IPS DF 4.7 (cell line): Measurements from ENCODE around the gene CCDC57.

ENCODE experiments used
- DNase-seq: peaks from one replicate; pipeline ENCODE4 v3.0.0-alpha.2; 2013; ENCODE audit warnings: low spot score; ENCODE audit errors: extremely low read depth

CCDC57 gene

DNA sequence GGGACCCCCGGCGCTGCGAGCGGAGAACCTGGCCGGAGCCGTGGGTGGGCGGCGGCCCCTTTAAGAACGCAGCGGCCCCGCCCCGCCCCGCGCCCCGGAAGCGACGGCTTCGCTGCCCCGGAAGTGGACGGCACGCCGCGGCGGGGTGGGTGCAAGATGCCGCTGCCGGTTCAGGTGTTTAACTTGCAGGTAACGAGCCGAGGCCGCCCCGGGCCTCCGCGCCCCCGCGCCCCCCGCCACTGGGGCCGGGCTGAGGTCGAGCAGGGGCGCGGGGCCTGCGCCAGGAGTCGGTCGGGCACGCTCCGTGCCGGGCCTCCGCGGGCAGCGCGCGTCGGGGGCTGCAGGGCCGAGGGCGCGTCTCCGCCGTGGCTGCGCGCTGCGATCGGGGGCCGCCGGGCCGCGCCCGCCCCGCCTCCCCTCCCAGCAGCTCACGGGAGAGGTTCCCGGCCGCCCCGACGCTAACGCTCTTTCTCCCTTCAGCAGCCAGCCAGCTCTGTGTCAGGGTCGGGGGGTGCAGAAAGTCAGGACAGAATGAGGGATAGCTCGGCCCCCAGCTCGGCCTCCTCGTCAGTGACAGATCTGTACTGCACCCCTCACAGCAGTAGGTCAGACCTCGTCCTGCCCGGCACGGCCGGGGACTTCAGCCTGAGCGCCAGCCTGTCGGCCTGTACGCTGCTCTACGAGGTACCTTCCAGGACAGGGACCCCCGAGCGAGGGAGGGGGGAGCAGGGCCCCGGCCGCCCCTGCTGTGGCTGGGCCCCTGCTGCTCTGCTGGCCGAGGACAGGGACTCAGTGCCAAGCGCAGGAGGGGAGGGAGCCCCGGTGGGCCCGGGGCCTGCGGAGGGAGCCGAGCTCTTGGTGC lies 160.6 kb downstream of the CCDC57 start, which contains the start of the genes GPS1 and RFNG:
Gene GPS1, plus strand, starts transcription at position 123 of the 862 bp plus-strand sequence. Its CDS starts 34 bp downstream, at position 157.
Gene RFNG, minus strand, starts transcription at position 36 of the 862 bp plus-strand sequence. CDS start 45 bp downstream, outside the sequence.
- no peak for DNase-seq
